Uterus (tissue), 4 donors: ENCODE results near the gene VPS72. TPM values are rescaled to one million over a fixed set of nuclear protein-coding genes. Genes with fewer than 3 reads are reported as not detected.

Experiments used
- DNase-seq, 2 donors: peaks; one replicate each; pipeline ENCODE4 v3.0.0-alpha.2; 2019 to 2020
- H3K27ac ChIP-seq, 2 donors: fragments of 200-600 bp; sonication (generic); 1 replicate in 1 of 2; 2 replicates in 1 of 2; pipeline ENCODE4 v1.5.1; 2016 to 2018
- H3K27me3 ChIP-seq, 2 donors: fragments of 200-600 bp; sonication (generic); one replicate each; pipeline ENCODE4 v1.5.1; 2018 to 2019; ENCODE audit warnings: control low read depth in 1 of 2
- H3K36me3 ChIP-seq, 2 donors: fragments of 200-600 bp; sonication (generic); one replicate each; pipeline ENCODE4 v1.5.1; 2019; ENCODE audit warnings: control low read depth in 1 of 2
- H3K4me1 ChIP-seq, 2 donors: fragments of 200-600 bp; sonication (generic); one replicate each; pipeline ENCODE4 v1.5.1; 2018 to 2019; ENCODE audit warnings: control low read depth in 1 of 2
- H3K4me3 ChIP-seq, 2 donors: fragments of 200-600 bp; sonication (generic); 1 replicate in 1 of 2; 2 replicates in 1 of 2; pipeline ENCODE4 v1.5.1; 2018 to 2019; ENCODE audit warnings: mild to moderate bottlenecking in 1 of 2
- H3K9me3 ChIP-seq, 2 donors: fragments of 200-600 bp; sonication (generic); one replicate each; pipeline ENCODE4 v1.5.1; 2019; ENCODE audit warnings: control low read depth in 1 of 2
- POLR2A ChIP-seq, 2 donors: fragments of 450-650 bp; IDR thresholded peaks; one replicate each; pipeline ENCODE4 v1.6.1; 2016; ENCODE audit warnings: antibody characterized with exemption in 2 of 2, mild to moderate bottlenecking in 1 of 2, moderate library complexity in 1 of 2
- intact Hi-C: fragments of 100-400 bp; cut with DNase I; formaldehyde crosslinking; loops from one replicate; pipeline ENCODE4 v1.15.1; 2023; ENCODE audit warnings: low total_unique reads
- total RNA-seq, 4 donors: library from RNA; depleted of rRNA in 3 of 4; stranded (reverse); fragments of >200 nt in 3 of 4; gene quantifications; one replicate each; pipeline versions ENCODE4 v1.1.0 to v1.2.4, GENCODE V29; 2014 to 2023
- TF ChIP-seq, protein P1 (sequence below), 4 experiments: fragments of 200-600 bp in 2 of 4; fragments of 450-650 bp in 2 of 4; sonication (generic) in 2 of 4; IDR thresholded peaks; one replicate each; pipeline ENCODE4 v1.5.1; 2016 to 2019; ENCODE audit warnings: antibody characterized with exemption in 4 of 4, mild to moderate bottlenecking in 2 of 4, moderate library complexity in 1 of 4
- donor health status: DM: yes; HTN: yes; CAD: no.

VPS72 gene, protein sequence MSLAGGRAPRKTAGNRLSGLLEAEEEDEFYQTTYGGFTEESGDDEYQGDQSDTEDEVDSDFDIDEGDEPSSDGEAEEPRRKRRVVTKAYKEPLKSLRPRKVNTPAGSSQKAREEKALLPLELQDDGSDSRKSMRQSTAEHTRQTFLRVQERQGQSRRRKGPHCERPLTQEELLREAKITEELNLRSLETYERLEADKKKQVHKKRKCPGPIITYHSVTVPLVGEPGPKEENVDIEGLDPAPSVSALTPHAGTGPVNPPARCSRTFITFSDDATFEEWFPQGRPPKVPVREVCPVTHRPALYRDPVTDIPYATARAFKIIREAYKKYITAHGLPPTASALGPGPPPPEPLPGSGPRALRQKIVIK
- total RNA-seq: 10 to 100 TPM; 22.3 to 53.5 (median 32.7) TPM

- Histone ChIP-seq H3K27me3 (no peaks in the 10 kb centered on the region), H3K36me3 (no peaks in the 10 kb centered on the region), H3K4me1 (peaks cover 6 to 12% of the 10 kb centered on the region in 2 donors), H3K9me3 (no peaks in the 10 kb centered on the region), H3K27ac (peak within 1 kb of the TSS; percentile 82 to 88), H3K4me3 (peak within 1 kb of the TSS; percentile 80 to 89)
- intact Hi-C loops: loop anchor here (5.0 to 10.0 kb wide), 2 partner anchors 65 to 152 kb away; partner anchors contain the start of gene PSMD4
- TF ChIP-seq POLR2A (IDR thresholded peaks at IDR 0.05): peak; percentile 48 to 58
- TF ChIP-seq, protein P1, sequence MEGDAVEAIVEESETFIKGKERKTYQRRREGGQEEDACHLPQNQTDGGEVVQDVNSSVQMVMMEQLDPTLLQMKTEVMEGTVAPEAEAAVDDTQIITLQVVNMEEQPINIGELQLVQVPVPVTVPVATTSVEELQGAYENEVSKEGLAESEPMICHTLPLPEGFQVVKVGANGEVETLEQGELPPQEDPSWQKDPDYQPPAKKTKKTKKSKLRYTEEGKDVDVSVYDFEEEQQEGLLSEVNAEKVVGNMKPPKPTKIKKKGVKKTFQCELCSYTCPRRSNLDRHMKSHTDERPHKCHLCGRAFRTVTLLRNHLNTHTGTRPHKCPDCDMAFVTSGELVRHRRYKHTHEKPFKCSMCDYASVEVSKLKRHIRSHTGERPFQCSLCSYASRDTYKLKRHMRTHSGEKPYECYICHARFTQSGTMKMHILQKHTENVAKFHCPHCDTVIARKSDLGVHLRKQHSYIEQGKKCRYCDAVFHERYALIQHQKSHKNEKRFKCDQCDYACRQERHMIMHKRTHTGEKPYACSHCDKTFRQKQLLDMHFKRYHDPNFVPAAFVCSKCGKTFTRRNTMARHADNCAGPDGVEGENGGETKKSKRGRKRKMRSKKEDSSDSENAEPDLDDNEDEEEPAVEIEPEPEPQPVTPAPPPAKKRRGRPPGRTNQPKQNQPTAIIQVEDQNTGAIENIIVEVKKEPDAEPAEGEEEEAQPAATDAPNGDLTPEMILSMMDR (IDR thresholded peaks at IDR 0.05): peak in 3 of 4 experiments; percentile 39 to 63 (median 44)
- peak; percentile 82 for DNase-seq
Observed at GRCh38 chr1:151189637-151190445, at the start of gene VPS72. Gene VPS72 (minus strand): TSS chr1:151190197. CDS start chr1:151190121, 76 bp downstream.

DNA sequence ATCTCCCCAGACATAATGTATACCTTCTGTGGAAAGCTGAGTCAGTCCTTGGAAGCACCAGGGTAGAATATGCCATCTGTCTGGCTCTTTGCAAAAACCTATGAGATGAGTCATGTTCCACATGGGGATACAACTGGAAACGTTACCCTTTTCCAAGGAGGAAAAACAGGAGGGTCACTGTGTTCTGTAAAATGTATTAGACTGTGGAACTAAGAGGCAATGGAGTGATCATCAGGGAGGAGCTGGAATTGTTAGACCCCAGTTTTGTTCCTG is 48.4 kb upstream of the VPS72 start:
- no peak for DNase-seq
- no peaks in the 10 kb centered on the region for H3K27me3 ChIP-seq
- H3K4me3 ChIP-seq: no peak overlapping the region
- H3K27ac ChIP-seq: no peak overlapping the region
- H3K4me1 ChIP-seq: no peaks in the 10 kb centered on the region
- H3K9me3 ChIP-seq: no peaks in the 10 kb centered on the region
- no peaks in the 10 kb centered on the region for H3K36me3 ChIP-seq
- intact Hi-C loops: no loop called here
- TF ChIP-seq, protein P1 (IDR thresholded peaks at IDR 0.05): no peak
- no peak for TF ChIP-seq POLR2A (IDR thresholded peaks at IDR 0.05)

GRCh38 chr1:151237678-151238466 is 47.9 kb upstream of the VPS72 start:
- TF ChIP-seq, protein P1 (IDR thresholded peaks at IDR 0.05): no peak
- no peak for TF ChIP-seq POLR2A (IDR thresholded peaks at IDR 0.05)
- DNase-seq: no peak
- Histone ChIP-seq H3K27ac (no peak overlapping the region), H3K9me3 (no peaks in the 10 kb centered on the region), H3K4me1 (no peaks in the 10 kb centered on the region), H3K4me3 (no peak overlapping the region), H3K36me3 (no peaks in the 10 kb centered on the region), H3K27me3 (no peaks in the 10 kb centered on the region)
- intact Hi-C loops: no loop called here

DNA sequence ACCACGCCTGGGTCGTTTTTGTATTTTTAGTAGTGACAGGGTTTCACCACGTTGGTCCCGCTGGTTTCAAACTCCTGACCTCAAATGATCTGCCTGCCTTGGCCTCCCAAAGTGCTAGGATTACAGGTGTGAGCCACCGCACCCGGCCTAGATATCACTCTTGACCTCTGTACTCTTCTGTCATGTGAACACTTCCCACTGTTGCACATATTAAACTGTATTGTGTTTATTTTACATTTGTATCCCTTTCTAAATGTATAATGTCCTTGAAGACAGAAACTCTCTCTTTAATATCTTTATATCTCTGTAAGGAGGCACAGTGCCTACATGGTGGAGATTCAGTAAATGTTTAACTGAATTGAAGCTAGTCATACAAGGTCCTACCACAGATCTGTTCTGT is 45.2 kb upstream of the VPS72 start:
- H3K36me3 ChIP-seq: no peaks in the 10 kb centered on the region
- H3K9me3 ChIP-seq: no peaks in the 10 kb centered on the region
- intact Hi-C loops: no loop called here

More for the DNA sequence above, 45.2 kb upstream of the VPS72 start:
- no peak overlapping the region for H3K4me3 ChIP-seq
- TF ChIP-seq, protein P1 (IDR thresholded peaks at IDR 0.05): no peak
- TF ChIP-seq POLR2A (IDR thresholded peaks at IDR 0.05): no peak
- H3K27ac ChIP-seq: no peak overlapping the region
- no peaks in the 10 kb centered on the region for H3K27me3 ChIP-seq
- no peak for DNase-seq
- no peaks in the 10 kb centered on the region for H3K4me1 ChIP-seq
